Stimulated activated CD8-positive, alpha-beta memory T cell treated with anti-CD3 and anti-CD28 coated beads, Interleukin-4, amount 100 ng/mL, for 48 hours (primary cell): ENCODE measurements around the gene PXYLP1.

Source experiments
- DNase-seq: peaks from one replicate; pipeline ENCODE4 v3.0.0-alpha.2; 2020

Gene PXYLP1

GRCh38 chr3:141250828-141251227, 19.2 kb downstream of the PXYLP1 start:
- DNase-seq = no peak

GRCh38 chr3:141253326-141253725, 21.7 kb downstream of the PXYLP1 start:
- no peak for DNase-seq

DNA sequence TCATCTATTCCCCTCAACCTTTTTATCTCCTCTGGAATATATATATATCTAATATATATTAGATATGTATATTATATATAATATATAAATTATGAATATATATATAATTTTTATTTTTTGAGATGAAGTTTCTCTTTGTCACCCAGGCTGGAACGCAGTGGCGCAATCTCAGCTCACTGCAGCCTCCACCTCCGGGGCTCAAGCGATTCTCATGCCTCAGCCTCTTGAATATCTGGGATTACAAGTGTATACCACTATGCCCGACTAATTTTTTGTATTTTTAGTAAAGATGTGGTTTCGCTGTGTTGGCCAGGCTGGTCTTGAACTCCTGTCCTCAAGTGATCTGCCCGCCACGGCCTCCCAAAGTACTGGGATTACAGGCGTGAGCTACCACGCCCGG, 22.2 kb downstream of the PXYLP1 start:
- DNase-seq = no peak

- DNase-seq = no peak
Observed at GRCh38 chr3:141255137-141255845, 23.7 kb downstream of the PXYLP1 start.

DNA sequence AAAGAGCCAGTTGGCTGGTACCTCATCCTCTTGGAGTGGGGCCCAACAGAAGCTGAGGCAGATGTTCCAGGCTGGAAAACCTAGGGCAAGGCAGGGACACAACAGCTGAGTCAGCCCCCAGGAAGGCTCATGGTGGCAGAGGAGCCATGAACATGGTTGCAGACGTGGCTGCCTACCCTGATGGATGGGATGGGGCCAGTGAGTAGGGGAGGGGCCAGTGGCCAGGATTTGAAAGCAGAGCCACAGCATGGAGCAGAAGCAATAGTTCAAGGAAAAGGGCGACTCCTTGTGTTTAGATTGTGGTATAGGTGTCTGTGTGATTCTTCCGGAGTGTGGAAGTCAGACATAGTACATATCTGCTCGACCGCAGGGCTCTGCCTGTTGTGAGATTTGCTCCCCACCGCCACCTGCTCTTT, 24.2 kb downstream of the PXYLP1 start:
- DNase-seq = peak; percentile 44

DNA sequence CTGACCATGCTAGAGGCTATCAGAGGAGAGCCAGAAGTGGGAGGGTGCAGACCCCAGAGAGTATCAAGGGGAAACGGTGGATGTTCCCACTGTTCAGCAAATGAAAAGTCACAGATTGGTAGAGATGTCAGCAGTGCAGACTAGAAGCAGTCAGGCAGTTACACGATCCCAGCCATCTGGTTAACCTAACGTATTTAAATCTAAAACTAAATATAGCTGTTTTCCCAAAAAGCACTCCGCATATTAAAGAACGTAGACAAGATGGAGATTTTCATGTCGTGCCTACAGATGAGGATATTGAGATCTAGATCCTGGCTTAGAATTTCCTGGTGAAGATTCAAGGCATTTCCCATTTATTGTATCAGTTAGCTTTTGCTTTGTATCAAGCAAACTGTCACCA, 25.2 kb downstream of the PXYLP1 start:
- DNase-seq = no peak

- peak; percentile 64 for DNase-seq
Observed at GRCh38 chr3:141257961-141258360, 26.3 kb downstream of the PXYLP1 start.

DNA sequence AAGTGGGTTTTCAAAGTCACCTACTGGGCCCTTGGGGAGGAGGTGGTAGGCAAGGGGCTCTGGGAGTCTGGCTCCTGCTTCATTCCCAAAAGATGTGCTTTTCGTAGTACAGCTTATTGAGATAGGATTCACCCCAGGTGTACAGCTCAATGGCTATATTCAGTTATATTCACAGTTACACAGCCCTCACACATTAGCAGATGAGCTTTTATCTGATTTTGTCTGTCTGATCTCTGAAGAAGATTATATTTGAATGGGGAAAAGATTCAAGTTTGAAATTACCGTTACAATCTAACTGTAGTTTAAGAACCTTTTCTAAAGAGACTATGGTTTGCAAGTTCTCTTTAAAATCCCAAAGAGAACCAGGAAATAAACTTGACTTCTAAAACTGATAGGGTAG, 27.3 kb downstream of the PXYLP1 start:
- no peak for DNase-seq

DNA sequence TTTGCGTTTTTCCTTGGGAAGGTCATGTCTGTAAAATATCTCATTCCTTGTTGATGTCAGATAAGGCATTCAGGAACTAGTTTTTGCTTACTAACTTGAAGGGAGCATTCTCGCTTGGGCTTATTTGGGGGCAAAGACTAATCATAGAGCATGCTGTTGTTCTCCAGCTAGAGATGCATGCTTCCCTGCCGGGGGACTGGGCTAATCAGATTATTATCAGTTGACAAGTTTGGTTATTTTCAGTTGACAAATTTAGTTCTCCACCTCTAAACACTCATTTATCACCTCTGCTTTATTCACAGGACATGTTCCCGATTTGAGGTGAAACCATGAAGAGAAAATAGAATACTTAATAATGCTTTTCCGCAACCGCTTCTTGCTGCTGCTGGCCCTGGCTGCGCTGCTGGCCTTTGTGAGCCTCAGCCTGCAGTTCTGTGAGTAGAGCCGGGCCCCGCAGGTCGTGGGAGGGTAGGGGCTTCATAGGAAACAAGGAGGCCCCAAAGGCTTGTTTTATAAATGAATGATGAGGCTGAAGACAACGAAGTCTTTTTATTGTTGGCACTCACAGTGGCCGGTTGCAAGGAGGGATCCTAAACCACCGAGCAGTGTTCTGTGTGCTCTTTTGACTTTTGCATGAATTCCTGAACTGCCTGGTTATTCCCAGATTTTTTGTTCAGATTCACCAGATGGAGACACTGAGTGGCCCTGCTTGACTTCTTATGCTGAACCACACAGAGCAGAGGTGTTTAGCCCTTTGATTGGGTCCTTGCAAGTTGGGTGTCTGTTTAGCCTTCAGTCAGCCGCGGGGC, 28.4 kb downstream of the PXYLP1 start:
- DNase-seq = no peak

GRCh38 chr3:141260630-141260927, 29.0 kb downstream of the PXYLP1 start:
- DNase-seq = no peak

DNA sequence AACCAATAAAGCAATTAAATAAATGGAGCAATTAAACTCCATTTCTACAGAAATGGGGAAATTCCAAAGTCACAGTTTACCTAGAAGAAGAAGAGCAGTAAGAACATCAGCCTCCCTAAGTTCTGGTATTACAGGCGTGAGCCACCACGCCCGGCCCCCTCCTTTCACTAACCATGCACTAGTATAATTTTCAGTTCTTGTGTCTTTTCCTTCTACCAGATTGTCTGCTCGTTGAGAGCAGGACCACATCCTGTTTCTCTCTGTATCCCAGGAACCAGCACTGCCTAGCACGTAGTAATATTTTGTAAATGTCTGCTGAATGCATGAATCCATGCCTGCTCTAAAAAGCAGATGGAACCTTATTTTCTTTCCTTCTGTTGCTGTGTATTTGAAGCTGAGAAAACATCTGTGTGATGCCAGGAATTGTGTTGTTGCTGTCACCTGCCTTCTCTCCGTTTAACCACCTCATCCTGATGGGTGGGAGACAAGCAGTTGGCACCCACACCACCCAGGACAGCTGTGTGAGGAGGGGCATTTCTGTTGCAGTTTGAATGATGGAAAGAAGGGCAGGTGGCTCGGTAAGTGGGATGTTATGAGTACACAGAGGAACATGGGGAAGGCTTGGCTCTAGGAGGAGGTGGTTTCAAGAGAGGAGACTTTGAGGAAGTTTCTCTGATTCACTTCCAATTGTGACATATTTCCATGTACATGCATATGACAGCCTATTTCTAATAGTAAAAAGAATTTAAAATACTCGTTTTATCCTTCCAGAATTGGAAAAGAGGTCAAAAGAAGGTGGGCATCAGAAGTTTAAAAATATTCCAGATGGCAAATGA, 30.1 kb downstream of the PXYLP1 start:
- peak; percentile 51 for DNase-seq

GRCh38 chr3:141262308-141262705, 30.7 kb downstream of the PXYLP1 start:
- no peak for DNase-seq

DNA sequence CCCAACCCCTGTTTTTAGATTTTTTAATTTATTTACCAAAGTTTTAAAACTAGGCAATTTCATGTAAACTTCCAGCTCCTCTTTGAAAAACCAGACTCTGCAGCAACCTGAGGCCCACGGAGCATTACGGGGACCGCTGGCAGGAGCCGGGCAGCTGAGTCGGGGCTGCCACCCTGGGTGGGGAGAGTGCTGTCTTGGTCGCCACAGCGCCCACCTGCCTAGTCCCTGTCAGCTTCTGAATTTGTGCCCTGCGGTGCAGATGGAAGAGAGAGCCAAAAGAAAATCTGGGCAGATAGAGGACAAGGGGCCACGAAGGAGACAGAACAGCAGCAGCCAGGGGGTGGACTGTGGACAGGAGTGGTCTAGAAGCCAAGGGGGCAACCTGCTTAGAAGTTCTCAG, 34.6 kb downstream of the PXYLP1 start:
- no peak for DNase-seq

DNA sequence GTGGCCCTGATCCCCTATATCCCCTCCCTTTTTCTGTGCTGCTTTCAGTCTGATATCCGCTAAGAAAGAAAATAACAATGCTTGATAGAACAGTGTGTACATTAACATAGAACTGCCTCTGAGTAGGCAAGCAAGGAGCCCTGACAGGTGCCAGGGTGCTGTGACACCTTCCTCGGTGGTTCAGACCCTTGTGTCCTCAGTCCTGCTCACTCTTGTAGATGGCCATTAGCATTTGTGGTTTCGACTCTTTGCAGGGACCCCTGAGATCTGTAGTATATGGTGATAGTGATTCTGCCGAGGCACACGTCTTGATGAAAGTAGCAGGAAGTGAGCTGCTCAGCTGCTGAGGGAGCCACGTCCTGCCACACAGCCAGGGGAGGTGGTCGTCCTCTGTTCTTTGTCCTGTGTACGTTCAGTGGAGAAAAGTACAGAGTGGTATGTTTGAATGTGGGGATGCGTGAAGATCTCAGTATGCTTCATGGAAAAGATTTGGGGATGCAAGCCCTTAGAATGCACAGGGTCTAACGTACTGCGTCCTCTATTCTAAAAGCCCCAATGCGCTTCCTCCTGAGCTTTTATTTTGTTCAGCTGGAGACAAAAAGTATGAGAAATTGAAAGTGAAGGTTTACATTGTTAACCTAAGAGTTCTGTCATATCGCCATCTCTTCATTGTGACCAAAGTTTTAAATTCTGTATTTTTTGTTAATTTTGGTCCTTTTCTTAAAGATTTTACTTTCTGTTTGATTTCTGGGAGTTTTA, 35.4 kb downstream of the PXYLP1 start:
- DNase-seq = peak; percentile 53

- DNase-seq = no peak
Observed at GRCh38 chr3:141267629-141268028, 36.0 kb downstream of the PXYLP1 start.

GRCh38 chr3:141268306-141268705, 36.7 kb downstream of the PXYLP1 start:
- DNase-seq = no peak

DNA sequence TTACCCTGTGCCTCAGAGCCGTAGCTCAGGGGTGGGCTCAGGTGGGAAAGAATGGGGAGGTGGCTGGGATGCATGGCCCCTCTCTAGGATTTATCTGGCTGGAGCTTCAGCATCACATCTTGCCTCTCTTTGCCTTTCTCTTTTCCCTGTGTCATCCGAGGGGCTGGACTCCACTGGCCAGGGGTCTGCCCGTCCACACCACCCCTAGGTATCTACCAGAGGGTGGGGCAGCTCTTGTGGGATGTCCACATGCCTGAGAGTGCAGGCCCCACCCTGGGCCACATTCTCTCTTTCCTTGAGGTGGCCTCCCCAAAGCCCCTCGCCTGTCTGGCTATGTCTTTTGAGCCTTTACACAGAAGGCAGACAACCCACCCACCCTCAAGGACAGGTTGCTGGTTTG, 37.2 kb downstream of the PXYLP1 start:
- DNase-seq = no peak

GRCh38 chr3:141269961-141270360, 38.3 kb downstream of the PXYLP1 start:
- DNase-seq = no peak

DNA sequence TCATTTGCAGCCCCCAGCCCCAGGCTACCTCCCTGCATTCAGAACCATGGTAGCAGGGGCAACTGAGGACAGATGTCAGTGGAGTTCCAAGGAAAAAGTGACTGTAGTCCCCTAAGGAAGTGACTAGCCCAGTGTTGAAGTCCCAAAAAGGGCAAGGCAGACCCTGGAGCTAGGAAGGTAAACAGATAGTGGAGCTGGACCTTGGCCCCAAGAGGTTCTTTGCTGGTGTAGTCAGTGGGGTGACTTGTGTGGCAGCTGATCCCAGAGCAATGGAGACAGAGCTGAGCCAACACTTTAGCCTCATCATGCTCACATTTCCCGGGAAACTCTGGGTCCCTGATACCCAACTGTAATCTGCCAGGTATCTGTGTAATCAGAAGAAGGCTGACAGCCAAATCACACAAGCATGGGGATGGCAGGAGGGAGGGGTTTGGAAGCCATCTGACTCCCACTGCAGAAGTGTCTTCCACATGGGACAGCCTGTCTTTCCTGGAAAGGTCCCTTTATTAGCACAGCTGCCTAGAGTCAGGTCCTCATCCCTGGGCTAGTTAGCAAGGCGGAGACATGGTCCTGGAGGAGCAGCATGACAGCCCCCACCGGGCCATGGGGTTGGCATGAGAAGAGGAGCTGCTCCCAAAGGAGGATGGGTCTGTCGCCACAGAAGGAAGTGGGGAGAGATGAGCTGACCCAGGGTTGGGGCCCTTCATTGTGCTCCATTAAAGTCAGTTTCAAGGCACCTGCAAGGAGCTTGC, 39.8 kb downstream of the PXYLP1 start:
- DNase-seq = no peak

GRCh38 chr3:141272906-141273662, 41.5 kb downstream of the PXYLP1 start:
- no peak for DNase-seq

- no peak for DNase-seq
Observed at GRCh38 chr3:141273700-141274410, 42.2 kb downstream of the PXYLP1 start.
